Lower leg skin (tissue), 3 donors: ENCODE data around the gene KRTAP5-11.

ENCODE experiments used
- CTCF ChIP-seq, 3 donors: fragments of 450-650 bp; IDR thresholded peaks; one replicate each; pipeline ENCODE4 v1.5.1; 2016; ENCODE audit warnings: antibody characterized with exemption in 3 of 3, mild to moderate bottlenecking in 3 of 3, moderate library complexity in 2 of 3
- POLR2A ChIP-seq, 2 donors: fragments of 450-650 bp; IDR thresholded peaks; one replicate each; pipeline ENCODE4 v1.6.1; 2016 to 2017; ENCODE audit warnings: antibody characterized with exemption in 2 of 2, mild to moderate bottlenecking in 1 of 2, moderate library complexity in 1 of 2

DNA sequence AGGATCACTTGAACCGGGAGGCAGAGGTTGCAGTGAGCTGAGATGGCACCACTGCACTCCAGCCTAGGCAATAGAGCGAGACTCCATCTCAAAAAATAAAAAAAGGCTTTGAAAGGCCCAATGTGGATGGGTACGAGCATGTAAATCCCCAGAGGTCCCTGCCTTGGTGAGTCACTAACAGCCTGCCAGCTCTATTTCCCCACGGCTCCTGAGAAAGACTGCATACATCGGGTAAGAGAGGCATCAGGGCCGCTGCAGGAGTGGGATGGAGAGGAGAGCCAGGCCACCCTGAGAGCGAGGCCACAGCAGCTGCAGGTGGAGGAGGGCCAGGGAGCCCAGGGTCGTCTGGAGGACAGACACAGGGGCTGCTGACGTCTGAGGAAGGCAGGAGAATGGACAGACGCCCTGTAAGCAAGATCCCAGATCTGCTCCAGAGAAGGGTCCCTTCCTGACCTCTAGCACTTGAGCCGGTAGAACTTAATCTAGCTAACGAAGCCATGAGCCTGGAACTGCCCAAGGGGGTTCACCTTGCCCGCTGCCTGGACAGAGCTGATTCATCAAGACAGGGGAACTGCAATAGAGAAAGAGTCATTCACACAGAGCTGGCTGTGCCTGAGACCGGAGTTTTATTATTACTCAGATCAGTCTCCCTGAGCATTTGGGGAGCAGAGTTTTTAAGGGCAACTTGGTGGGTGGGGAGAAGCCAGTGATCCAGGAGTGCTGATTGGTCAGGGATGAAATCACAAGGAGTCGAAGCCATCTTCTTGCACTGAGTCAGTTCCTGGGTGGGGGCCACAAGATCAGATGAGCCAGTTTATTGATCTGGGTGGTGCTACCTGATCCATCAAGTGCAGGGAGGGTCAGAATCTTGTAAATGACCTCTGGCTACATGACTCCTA is 39.5 kb downstream of the KRTAP5-11 start:
- TF ChIP-seq POLR2A (IDR thresholded peaks at IDR 0.05), result no peak
- no peak for TF ChIP-seq CTCF (IDR thresholded peaks at IDR 0.05)
